ENCODE results near the gene ASCL5. TPM values are rescaled to one million over a fixed set of nuclear protein-coding genes. Genes with fewer than 3 reads are reported as not detected.

ASCL5 gene
- total RNA-seq, 1 donor from 2014 or later, result not detected

DNA sequence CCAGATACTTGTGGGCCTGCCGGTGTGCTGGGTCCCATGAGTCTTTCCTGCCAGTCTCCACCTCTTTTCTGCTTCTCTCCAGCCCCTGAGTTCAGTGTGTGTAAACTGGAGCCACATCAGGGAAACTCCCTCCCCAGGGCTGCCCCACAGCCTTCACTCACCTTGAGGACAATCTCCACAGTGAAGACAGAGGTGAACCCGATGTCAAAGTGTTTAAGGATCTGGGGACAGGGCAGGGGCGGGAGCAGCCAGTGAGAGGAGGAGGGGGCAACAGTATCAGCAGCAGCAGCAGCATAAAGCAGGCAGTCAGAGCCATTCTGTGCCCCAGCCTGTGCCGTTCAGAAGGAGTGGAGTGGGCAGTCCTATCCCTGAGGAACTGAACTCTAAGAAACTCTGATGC, 58.0 kb downstream of the ASCL5 start:
- intact Hi-C loops (cut with micrococcal nuclease), result no loop called here
- DNase-seq, result no peak
- ATAC-seq, result no peak

DNA sequence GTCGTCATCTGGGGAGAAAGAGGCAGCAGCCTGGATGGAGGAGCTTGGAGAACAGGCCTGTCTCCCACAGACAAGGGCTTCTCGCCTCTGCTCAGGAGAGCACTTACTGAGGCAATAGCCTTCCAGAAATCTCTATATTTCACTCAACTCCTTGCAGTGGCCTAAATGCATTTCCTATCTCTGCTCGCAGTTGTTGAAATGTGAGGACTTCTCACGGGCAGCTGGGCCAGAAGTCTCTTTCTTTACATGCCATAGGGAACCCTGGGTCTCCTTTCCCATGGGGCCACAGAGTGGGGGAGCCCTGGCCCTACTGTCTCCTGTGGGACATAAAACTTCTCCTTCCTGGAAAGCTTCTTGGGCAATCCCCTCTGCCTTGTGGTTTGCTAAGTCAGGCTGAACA, 60.0 kb downstream of the ASCL5 start:
- ATAC-seq (no peak), DNase-seq (no peak)
- intact Hi-C loops (cut with micrococcal nuclease), result no loop called here

DNA sequence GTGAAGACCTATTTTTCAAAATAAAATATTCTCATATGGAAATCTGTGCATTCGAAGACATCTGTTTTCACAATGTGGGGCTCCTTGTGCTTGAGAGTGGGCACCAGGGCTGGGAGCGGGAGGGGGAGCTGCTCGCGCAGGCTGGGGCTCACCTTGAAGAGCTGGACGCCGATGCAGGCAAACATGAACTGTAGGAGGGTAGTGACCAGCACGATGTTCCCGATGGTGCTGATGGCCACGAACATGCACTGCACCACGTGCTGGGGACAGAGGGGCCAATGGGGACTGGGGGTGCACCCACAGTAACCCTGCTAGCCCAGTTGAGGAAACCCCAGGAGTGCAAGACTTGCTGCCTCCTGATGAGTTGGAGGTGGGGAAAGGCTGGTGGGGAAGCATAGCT, 61.3 kb downstream of the ASCL5 start:
- DNase-seq, result no peak
- ATAC-seq, result no peak
- intact Hi-C loops (cut with micrococcal nuclease), result no loop called here

DNA sequence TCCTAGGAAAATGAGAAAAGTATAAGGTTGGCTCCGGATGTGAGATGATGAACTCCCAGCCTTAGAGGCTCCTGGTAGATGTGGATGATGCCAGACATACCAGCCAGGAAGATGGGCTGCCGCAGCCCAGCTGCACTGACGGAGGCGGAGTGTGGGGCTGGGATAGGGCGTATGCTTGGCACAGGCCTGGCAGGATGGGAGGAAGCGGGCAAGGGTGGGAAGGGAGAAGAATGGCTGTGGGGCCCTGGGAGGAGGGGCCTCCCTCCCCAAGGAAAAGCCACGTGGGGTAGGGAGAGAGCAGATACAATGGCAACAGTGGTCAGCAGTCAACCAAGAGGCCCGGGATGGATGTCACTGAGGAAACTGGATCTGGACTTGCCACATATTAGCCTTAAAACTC, 62.2 kb downstream of the ASCL5 start:
- intact Hi-C loops (cut with micrococcal nuclease), result no loop called here
- no peak for DNase-seq
- no peak for ATAC-seq

Other genes starting within 250 kb of the ASCL5 start
- gene INAVA, start 232.3 kb downstream of the ASCL5 start, total RNA-seq, result 0.05 TPM
- 0.45 TPM for gene KIF21B, start 103.5 kb downstream of the ASCL5 start, total RNA-seq
- not detected for gene CACNA1S, start 14.8 kb downstream of the ASCL5 start, total RNA-seq
- 20.5 TPM for gene TMEM9, start 27.3 kb upstream of the ASCL5 start, total RNA-seq
- not detected for gene IGFN1, start 63.6 kb upstream of the ASCL5 start, total RNA-seq
- 0.25 TPM for gene PKP1, start 156.3 kb upstream of the ASCL5 start, total RNA-seq

Data from left ventricle myocardium superior (tissue), 1 donor.